Adrenal gland (tissue), 12 donors: ENCODE measurements around the gene ENOX1. TPM values are rescaled to one million over a fixed set of nuclear protein-coding genes. Genes with fewer than 3 reads are reported as not detected.

Experiments used
- DNase-seq, 7 donors: peaks; one replicate each; pipeline ENCODE4 v3.0.0-alpha.2; 2019 to 2020
- H3K27ac ChIP-seq, 5 donors: fragments of 200-600 bp; sonication (generic) in 4 of 5; 1 replicate in 3 of 5; 2 replicates in 2 of 5; pipeline versions ENCODE4 v1.5.1 to v1.8.0; 2016 to 2020; ENCODE audit warnings: mild to moderate bottlenecking in 1 of 5
- H3K27me3 ChIP-seq: fragments of 200-600 bp; 2 replicates; pipeline ENCODE4 v1.8.0; 2021
- H3K36me3 ChIP-seq, 2 donors: fragments of 200-600 bp; replicated peaks in 1 of 2; 1 replicate in 1 of 2; 2 replicates in 1 of 2; pipeline versions ENCODE4 v1.5.1 to v1.8.0; 2018 to 2022
- H3K4me1 ChIP-seq, 2 donors: fragments of 200-600 bp; replicated peaks in 1 of 2; 1 replicate in 1 of 2; 2 replicates in 1 of 2; pipeline versions ENCODE4 v1.5.1 to v1.8.0; 2018 to 2021
- H3K4me3 ChIP-seq, 4 donors: fragments of 200-600 bp; sonication (generic) in 3 of 4; one replicate each; pipeline ENCODE4 v1.5.1; 2016 to 2018
- H3K9me3 ChIP-seq, 3 donors: fragments of 200-600 bp; sonication (generic) in 1 of 3; replicated peaks in 1 of 3; 1 replicate in 2 of 3; 2 replicates in 1 of 3; pipeline versions ENCODE4 v1.5.1 to v1.8.0; 2016 to 2021
- CTCF ChIP-seq, 6 experiments: fragments of 450-650 bp in 4 of 6; fragments of 200-600 bp in 2 of 6; sonication (generic) in 1 of 6; IDR thresholded peaks; 1 replicate in 5 of 6; 2 replicates in 1 of 6; pipeline versions ENCODE4 v1.5.1 to v1.8.0; 2016 to 2021; ENCODE audit warnings: antibody characterized with exemption in 6 of 6, mild to moderate bottlenecking in 2 of 6, moderate library complexity in 1 of 6
- POLR2A ChIP-seq, 2 donors: fragments of 450-650 bp; IDR thresholded peaks; one replicate each; pipeline ENCODE4 v1.6.1; 2017; ENCODE audit warnings: antibody characterized with exemption in 2 of 2, mild to moderate bottlenecking in 2 of 2, moderate library complexity in 1 of 2
- WGBS, 4 donors: extraction: QIAGEN DNeasy Blood & Tissue Kit in 2 of 4; methylation state at CpG; one replicate each; pipeline versions ENCODE4 v1.1.5 to v1.1.7; 2013 to 2017; 5-methylcytosine and 5-hydroxymethylcytosine counted together
- intact Hi-C, 2 donors: fragments of 100-400 bp; cut with DNase I; formaldehyde crosslinking; loops; one replicate each; pipeline versions ENCODE4 v1.14.1 to v1.15.0; 2022 to 2023
- polyA plus RNA-seq, 3 donors: library from polyadenylated mRNA; stranded (reverse); fragments of 200-250 nt in 2 of 3; fragments of 350-450 nt in 1 of 3; fragmentation: Illumina TruSeq in 1 of 3; extraction: RNeasy Lipid Tissue Mini Kit (QIAGEN cat#74804) in 1 of 3; gene quantifications; one replicate each; pipeline ENCODE4 v1.2.3, GENCODE V29; 2013 to 2014
- total RNA-seq, 9 donors: library from RNA; depleted of rRNA in 4 of 9; stranded (reverse); fragments of >200 nt in 4 of 9; fragments of 120-200 nt in 1 of 9; fragmentation: NEBNext Ultra II Directional in 1 of 9; extraction: Animal tissue kit (Norgen Biotek cat#: 25700) in 1 of 9; gene quantifications; one replicate each; pipeline versions ENCODE4 v1.1.0 to v1.2.4, GENCODE V29; 2013 to 2023
- donor health status: healthy with polysubstance abuse.
- donor health status: Bipolar disorder and iron deficiency.
- donor health status: DM: yes; HTN: yes; CAD: no.
- donor health status: DM: no; HTN: no; CAD: no.
- donor health status: DM: no; HTN: no; CAD: no.
- donor health status: DM: yes; HTN: yes; CAD: no.

The ENOX1 gene
- total and polyA plus RNA-seq, 12 donors = 0.25 to 5.8 (median 1.6) TPM

GRCh38 chr13:43805681-43806128 lies 18.9 kb upstream of the ENOX1 start:
- Histone ChIP-seq H3K27me3 (no peaks in the 10 kb centered on the region), H3K4me1 (peaks cover 0 to 7% of the 10 kb centered on the region in 2 donors), H3K4me3 (no peak overlapping the region), H3K27ac (no peak overlapping the region), H3K36me3 (no peaks in the 10 kb centered on the region), H3K9me3 (no peaks in the 10 kb centered on the region)
- intact Hi-C loops = loop anchor here in 1 of 2 donors (10.0 kb wide), 1 partner anchor 1211 kb away; no protein-coding TSS in a partner anchor
- DNase-seq = no peak
- WGBS, 4 donors = 78 to 87% (median 84%) methylated on average over 6 of the region's 6 CpGs
- TF ChIP-seq POLR2A (IDR thresholded peaks at IDR 0.05) = no peak
- TF ChIP-seq CTCF (IDR thresholded peaks at IDR 0.05) = no peak

GRCh38 chr13:43805071-43805468 lies 18.3 kb upstream of the ENOX1 start:
- no peak overlapping the region for H3K27ac ChIP-seq
- H3K36me3 ChIP-seq = no peaks in the 10 kb centered on the region
- DNase-seq = peak in 3 of 7 donors; percentile 16 to 22 (median 21)
- 20 to 29% (median 24%) methylated on average over 3 of the region's 3 CpGs for WGBS, 4 donors
- TF ChIP-seq POLR2A (IDR thresholded peaks at IDR 0.05) = no peak
- no peak for TF ChIP-seq CTCF (IDR thresholded peaks at IDR 0.05)
- no peak overlapping the region for H3K4me3 ChIP-seq
- intact Hi-C loops = loop anchor here in 1 of 2 donors (10.0 kb wide), 1 partner anchor 1210 kb away; no protein-coding TSS in a partner anchor
- H3K27me3 ChIP-seq = no peaks in the 10 kb centered on the region
- H3K4me1 ChIP-seq = peaks cover 0 to 7% of the 10 kb centered on the region in 2 donors
- H3K9me3 ChIP-seq = no peaks in the 10 kb centered on the region

GRCh38 chr13:43804461-43805070 lies 17.8 kb upstream of the ENOX1 start:
- Histone ChIP-seq H3K4me1 (peaks cover 0 to 7% of the 10 kb centered on the region in 2 donors), H3K4me3 (no peak overlapping the region), H3K36me3 (no peaks in the 10 kb centered on the region), H3K9me3 (no peaks in the 10 kb centered on the region), H3K27me3 (no peaks in the 10 kb centered on the region), H3K27ac (no peak overlapping the region)
- TF ChIP-seq CTCF (IDR thresholded peaks at IDR 0.05) (peak; percentile 43 to 71 (median 53)), POLR2A (IDR thresholded peaks at IDR 0.05) (no peak)
- DNase-seq = peak in 2 of 7 donors; percentile 17 to 19
- WGBS, 4 donors = 16 to 19% (median 18%) methylated on average over 5 of the region's 5 CpGs
- intact Hi-C loops = loop anchor here in 1 of 2 donors (10.0 kb wide), 1 partner anchor 1210 kb away; no protein-coding TSS in a partner anchor

GRCh38 chr13:43802511-43802910 lies 15.7 kb upstream of the ENOX1 start:
- Histone ChIP-seq H3K36me3 (no peaks in the 10 kb centered on the region), H3K27ac (no peak overlapping the region), H3K27me3 (no peaks in the 10 kb centered on the region), H3K9me3 (no peaks in the 10 kb centered on the region), H3K4me3 (no peak overlapping the region), H3K4me1 (peaks cover 0 to 7% of the 10 kb centered on the region in 2 donors)
- intact Hi-C loops = loop anchor here in 1 of 2 donors (10.0 kb wide), 1 partner anchor 1208 kb away; no protein-coding TSS in a partner anchor
- TF ChIP-seq CTCF (IDR thresholded peaks at IDR 0.05) = no peak
- no peak for TF ChIP-seq POLR2A (IDR thresholded peaks at IDR 0.05)
- DNase-seq = no peak
